HTR-8/SVneo (cell line): ENCODE measurements around the gene ARHGAP18.
"Not testable (repeated sequence)": the region's sequence is repeated elsewhere in the genome, so short reads cannot be mapped to it uniquely, and the experiment has no call there.

Experiments used
- DNase-seq: peaks from one replicate; pipeline ENCODE4 v3.0.0; 2011; ENCODE audit warnings: low spot score, mixed read lengths; ENCODE audit not compliant: insufficient read length
- FAIRE-seq: peaks from 2 replicates; lab custom pipeline; 2011; peaks lifted over from hg19 to GRCh38; lab: Jason Lieb, UNC

The ARHGAP18 gene

DNA sequence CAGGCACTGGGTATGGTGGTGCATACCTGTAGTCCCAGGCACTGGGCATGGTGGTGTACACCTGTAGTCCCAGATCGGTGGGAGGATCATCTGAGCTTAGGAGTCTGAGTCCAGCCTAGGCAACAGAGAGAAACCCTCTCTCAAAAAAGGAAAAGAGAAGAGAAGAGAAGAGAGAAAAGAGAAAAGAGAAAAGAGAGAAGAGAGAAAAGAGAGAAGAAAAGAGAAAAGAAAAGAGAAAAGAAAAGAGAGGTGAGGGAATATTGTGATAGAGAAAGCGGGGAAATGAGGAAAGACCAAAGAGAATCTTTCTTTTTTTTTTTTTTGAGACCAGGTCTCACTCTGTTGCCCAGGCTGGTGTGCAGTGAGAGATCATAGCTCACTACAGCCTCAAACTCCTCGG is 108.7 kb downstream of the ARHGAP18 start:
- DNase-seq, result no peak
- no peak for FAIRE-seq

DNA sequence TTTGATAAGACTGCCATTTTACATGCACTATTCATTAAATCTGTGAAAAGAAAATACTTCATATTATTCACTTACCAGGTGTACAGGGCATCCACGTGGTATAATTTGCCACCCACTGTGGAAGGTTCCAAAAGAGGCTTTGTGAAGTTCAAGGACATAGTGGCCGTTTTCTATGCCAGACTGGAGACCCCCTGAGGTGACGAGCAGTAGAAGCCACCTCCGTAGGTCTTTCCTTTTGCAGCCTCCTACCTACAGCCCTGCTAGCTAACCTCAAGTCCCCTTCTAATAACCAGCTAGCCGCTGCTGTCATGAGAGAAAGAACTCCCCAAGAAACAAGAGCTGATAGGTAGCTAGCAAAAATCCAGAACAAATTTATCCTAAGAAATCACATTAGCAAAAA is 110.5 kb downstream of the ARHGAP18 start:
- FAIRE-seq (no peak), DNase-seq (no peak)

DNA sequence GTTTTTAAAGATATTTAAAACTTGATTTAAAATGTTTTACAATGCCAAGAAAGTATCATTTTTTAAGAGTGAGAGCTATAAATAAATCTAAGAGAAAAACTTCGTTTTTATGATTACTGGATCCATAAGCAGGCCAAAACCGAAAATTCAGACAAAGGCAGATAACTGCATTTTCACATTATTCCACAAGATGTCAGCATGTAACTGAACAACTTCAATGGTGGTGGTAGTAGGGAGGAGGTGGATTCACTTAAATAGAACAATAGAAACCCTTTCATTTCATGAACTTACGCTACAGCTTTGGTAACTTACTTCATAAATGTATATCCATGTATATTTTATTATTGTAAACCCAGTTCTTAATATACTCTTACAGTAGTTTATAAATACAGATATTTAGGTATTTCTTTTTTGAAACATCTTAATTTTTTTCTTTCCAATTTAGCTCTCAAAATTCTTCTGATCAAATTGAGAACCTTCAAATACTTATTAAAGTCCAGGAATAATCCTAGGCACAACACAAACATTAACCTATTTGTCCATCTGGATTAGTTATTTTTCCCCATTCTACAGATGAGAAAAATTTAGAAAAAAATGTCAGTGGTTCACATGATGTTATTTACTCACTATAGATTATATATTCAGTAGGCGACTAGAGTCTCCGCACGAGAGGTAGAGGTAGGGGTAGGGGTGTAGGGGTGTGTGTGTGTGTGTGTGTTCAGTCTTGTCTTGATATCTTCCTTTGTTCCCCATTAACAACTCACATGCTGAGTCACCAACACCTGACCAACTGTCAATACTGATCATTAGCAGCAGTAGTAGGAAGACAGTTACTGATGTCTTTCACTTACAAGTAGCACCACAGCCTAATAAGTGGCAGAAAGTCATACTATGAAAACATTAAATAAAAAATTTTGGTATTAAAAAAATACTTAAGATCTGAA is 111.5 kb downstream of the ARHGAP18 start:
- no peak for FAIRE-seq
- DNase-seq, result peak; percentile 68

DNA sequence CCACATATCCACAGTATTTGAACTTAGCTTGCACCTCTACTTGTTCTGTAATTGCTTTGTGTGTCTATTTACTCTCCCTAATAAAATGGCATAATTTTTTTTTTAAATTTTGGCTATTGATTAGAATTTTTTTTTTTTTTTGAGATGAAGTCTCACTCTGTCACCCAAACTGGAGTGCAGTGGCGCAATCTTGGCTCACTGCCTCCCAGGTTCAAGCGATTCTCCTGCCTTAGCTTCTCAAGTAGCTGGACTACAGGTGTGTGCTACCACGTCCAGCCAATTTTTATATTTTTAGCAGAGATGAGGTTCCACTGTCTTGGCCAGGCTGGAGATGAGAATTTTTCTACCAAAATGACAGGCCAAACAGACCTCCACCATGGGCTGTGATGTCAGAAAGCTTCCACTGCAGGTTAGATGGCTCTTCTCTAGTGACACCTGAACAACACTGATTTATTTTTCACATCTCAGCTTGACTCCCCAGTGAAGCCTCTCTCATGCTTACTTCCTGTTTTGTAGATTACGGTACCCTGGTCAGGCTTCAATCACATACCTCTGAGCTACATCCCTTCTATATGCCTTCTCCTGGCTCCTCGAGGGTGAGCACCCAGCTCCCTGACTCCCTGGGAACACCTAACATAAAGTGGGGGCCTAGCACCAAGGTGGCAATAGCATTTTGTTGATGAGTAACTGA is 112.8 kb downstream of the ARHGAP18 start:
- FAIRE-seq, result no peak

DNA sequence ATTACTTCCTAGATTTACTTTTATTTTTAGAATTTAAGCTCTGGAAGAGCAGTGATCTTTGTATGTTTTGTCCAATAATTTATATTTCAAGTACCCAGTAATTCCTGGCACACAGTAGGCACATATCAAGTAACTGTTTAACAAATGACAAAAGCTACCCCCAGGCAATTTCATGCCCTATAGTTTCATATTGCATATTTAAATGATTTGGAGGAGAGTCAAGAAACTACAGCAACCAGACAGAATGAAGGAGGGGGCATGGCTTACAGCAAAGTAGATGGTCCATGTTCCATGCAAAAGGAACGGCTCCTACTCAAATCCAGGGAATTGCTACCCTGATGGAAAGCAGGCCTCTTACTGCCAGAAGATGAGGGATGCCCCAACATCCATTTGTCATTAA is 113.5 kb downstream of the ARHGAP18 start:
- DNase-seq, result no peak
- FAIRE-seq, result no peak

More for the DNA sequence above, 112.8 kb downstream of the ARHGAP18 start:
- DNase-seq, result no peak

DNA sequence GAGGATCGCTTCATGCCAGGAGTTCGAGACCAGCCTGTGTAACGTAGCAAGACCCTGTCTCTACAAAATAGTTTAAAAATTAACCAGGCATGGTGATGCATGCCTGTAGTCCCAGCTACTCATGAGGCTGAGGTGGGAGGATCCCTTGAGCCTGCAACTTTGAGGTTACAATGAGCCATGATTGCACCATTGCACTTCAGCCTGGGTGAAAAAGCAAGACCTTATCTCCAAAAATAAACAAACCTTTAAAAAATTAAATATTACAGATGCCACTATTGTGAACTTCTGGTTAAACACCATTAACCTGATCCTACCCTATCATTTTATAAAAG is 116.8 kb downstream of the ARHGAP18 start:
- DNase-seq, result no peak
- no peak for FAIRE-seq

DNA sequence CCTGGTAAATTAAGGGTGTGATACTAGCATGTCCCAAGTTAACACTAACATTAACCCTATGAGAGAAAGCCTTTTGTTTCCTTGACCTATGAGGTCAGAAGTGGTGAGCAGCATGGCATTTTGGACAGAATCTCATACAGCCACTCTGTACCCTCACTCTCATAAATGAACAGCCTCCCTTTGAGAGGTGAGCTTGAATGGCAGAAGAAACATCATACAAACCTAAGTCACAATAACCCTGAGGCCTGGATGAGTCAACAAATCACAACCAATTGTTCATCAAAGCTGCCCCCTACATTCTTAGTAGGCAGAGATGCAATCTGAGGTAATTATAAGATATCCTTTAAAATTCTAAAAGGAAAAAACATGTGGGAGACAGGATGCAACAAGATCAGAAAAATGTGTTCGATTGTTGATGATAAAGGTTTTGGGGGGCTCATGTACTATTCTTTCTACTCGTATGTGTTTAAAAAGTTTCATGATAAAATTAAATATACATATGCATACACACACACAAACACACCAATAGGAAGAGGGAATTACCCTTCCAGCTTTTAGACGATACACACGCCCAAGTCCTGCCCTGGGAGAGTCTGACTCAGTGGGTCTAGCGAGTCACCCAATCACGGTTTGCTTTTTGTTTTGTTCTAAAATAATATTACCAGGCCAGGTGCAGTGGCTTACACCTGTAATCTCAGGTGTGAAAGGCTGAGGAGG is 117.3 kb downstream of the ARHGAP18 start:
- FAIRE-seq (no peak), DNase-seq (no peak)

DNA sequence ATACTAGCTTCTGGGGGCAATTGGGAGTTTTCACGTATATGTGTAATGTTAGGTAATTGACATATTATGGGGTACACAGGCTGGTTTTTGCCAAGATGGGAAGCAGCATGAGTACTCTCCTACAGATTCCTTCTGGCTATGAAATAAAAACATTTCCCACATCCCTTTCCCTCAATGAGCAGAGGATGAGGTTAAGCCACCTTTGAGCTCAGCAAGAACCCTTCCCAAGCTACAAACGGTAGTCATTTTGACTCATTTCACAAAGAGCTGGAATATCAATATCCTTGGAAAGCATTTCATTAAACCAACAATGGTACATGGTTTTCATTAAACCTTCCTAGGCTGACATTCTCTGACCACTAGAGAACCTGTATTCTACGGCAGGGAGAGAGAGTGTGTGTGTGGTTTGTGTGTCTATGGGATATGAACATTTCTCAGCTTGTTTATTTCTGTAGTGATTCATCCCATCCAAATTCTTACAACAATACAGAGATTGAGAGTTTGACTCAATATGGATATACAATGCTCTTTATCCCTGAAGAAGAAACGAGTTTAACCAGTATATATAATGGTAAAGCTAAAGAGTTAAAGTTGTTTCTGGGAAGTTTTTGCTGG is 119.5 kb downstream of the ARHGAP18 start:
- FAIRE-seq, result no peak

DNA sequence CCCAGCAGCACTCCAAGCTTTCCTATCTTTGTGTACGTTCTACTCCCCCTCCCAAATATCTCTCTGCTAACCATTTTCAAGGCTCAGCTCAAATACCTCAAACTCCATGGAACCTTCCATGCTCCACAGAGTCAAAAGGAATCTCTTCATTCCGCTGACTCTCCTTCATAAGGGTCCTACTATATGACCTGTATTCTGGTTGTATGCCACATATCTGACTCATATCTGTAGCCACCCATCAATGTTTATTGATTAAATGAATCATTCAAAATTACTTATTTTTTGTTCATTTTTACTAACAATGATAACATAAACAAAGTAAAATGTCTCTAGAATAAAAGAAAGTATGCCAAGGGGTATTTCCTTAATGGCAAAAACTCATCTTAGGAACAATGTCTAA is 123.2 kb downstream of the ARHGAP18 start:
- no peak for FAIRE-seq

More for the DNA sequence above, 119.5 kb downstream of the ARHGAP18 start:
- DNase-seq, result no peak

DNA sequence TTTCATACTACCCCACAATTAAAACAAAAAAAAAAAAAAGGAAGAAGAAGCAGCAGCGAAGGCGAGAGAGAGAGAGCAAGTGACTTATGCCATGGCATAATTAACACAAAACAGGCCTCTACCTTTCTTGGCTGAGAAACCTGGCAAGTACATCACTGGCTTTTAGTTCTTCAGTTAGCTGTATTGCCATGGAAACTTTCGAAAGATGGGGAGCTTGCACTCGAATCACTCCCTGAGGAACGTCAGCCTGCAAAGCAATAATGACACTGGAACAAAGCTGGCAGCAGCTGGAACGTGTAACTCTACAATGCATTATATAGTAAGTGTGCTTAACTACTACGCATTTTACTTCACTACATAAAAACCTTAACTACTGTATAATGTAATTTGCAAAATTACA is 126.1 kb downstream of the ARHGAP18 start:
- FAIRE-seq (no peak), DNase-seq (no peak)

More for the DNA sequence above, 123.2 kb downstream of the ARHGAP18 start:
- DNase-seq, result no peak

DNA sequence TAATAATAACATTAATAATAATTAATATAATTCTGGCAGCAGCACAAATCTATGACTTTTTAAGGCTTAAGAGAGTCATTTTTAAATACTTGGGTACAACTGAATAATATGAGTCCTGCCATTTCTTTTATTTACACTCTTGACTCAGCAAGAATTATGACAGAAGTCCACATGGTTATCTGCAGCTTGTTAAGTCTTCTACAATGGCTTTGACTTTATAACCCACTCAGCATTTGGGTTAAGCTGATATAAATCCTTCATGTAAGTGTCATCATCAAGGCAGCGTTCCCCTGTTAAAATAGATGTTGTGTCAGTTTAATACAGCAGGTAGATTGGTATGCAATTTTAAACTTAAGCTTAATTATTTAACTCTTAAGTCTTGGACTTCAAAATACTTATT is 131.7 kb downstream of the ARHGAP18 start:
- FAIRE-seq, result no peak
- no peak for DNase-seq

DNA sequence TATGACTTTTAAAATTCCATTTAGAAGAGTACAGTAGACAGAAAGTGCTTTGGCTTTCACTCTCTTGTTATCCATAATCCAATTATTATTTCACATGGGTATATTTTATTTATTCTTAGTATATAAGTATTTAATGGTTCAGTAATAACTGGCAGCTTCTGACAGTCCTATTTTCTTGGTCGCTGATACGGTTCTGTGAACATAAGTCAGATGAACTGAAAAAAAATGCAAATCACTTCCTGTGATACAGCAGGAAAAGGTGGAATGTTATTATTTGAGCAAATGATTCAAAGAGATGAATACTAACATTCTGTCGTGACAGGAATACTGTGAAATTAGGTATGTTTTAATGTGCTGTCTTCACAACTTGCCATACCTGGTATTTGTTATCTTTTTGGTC is 132.3 kb downstream of the ARHGAP18 start:
- FAIRE-seq (no peak), DNase-seq (no peak)

DNA sequence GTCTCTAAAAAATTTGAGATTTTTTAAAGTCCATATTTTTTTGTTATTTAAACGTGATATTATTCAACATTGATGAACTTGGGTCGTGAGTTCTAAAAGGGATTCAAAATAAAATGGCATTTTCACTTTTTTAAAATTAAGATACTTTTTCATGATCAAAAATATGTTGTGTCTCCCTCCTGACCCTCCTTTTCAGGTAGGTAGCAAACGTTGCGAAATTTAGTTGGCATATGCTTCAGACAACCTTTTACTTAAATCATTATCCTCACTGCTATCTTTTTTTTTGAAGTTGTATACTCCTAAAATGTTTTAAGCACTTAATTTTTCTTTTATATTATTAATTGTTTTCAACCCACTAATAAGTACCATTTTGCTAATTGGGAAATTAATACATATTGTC is 133.5 kb downstream of the ARHGAP18 start:
- FAIRE-seq, result no peak
- no peak for DNase-seq

DNA sequence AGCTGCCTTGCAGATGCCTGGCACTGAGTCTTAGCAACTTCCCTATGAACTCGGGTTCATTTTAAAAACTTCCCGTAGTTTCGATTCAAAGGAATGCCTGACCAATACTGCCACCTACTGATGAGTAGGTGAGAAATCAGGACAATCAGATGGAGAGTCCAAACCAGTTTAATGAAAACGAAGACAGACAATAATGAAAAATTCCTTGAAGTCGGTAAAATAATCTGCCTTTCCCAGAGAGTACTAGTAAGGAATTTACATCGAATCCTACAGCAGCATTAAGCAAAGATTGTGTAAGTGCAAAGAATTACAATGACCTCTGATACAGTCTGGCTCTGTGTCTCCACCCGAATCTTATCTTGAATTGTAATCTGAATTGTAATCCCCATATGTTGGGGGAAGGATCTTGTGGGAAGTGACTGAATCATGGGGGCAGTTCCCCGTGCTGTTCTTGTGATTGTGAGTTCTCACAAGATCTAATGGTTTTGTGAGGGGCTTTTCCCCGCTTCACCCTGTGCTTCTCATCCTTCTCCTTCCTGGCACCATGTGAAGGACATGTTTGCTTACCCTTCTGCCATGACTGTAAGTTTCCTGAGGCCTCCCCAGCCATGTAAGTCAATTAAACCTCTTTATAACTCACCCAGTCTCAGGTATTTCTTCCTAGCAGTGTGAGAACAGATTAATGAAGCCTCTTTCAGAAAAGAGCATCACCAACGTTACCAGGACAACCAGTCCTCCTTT is 134.4 kb downstream of the ARHGAP18 start:
- no peak for FAIRE-seq
- DNase-seq, result peak; percentile 60

DNA sequence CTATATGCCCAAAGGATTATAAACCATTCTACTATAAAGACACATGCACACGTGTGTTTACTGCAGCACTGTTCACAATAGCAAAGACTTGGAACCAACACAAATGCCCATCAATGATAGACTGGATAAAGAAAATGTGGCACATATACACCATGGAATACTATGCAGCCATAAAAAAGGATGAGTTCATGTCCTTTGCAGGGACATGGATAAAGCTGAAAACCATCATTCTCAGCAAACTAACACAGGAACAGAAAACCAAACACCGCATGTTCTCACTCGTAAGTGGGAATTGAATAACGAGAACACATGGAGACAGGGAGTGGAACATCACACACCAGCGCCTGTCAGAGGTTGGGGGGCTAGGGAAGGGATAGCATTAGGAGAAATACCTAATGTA is 135.4 kb downstream of the ARHGAP18 start:
- not testable (repeated sequence) for FAIRE-seq, DNase-seq

DNA sequence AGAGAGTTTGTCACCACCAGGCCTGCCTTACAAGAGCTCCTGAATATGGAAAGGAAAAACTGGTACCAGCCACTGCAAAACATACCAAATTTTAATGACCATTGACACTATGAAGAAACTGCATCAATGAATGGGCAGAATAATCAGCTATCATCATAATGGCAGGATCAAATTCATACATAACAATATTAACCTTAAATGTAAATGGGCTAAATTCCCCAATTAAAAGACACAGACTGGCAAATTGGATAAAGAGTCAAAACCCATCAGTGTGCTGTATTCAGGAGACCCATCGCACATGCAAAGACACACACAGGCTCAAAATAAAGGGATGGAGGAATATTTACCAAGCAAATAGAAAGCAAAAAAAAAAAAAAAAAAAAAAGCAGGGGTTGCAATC is 139.0 kb downstream of the ARHGAP18 start:
- not testable (repeated sequence) for FAIRE-seq, DNase-seq

DNA sequence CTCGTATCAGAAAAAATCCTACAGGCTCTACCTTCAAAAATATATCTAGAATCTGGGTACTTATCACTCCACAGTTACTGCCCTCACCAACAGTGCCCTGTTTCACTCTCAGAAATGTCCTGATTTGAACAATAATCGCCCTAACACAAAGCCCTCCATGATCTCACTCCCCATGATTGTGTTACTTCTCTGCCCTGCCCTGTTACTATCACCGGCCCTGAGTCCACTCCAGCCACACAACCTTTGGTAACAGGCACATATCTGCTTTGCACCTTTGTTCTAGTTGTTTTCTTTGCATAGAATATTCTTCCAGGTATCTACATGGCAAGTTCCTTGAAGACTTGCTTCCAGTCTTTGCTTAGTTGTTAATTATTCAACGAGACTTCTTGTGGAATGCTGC is 142.0 kb downstream of the ARHGAP18 start:
- FAIRE-seq (no peak), DNase-seq (no peak)

DNA sequence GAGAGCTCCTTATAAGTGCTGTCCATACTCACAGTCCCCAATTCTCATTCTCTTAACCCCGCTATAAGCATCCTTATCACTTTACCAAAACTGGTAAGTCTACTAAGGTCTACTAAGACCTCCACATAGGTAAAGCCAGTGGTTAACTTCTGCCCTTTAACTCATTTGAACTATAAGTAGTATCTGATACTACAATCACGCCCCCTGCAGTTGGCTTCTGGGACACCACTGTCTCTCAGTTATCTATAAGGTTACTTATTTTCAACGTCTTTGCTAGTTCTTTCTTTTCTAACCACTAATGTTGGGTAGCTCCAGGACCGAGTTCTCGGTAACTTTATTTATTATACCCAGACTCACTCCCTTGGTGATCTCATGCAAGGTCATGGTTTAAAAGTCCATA is 142.6 kb downstream of the ARHGAP18 start:
- DNase-seq (no peak), FAIRE-seq (no peak)

DNA sequence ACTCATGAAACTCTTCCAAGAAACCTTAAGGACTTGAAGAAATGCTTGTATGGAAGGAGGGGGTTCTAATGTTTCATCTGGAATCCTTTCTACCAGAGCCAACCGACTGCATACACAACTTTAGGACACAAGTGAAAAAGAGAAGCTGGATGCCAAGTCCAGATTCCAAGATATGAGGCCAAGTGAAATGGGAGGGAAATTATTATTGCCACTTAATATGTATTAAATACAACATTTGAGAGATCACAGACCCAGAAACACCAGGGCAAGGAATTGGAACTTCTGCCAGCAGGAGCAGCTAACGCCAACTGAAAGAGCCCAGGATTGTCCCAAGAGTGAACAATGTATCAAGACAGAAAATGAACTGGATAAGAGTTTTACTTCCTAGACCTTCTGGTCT is 144.2 kb downstream of the ARHGAP18 start:
- FAIRE-seq (no peak), DNase-seq (no peak)

DNA sequence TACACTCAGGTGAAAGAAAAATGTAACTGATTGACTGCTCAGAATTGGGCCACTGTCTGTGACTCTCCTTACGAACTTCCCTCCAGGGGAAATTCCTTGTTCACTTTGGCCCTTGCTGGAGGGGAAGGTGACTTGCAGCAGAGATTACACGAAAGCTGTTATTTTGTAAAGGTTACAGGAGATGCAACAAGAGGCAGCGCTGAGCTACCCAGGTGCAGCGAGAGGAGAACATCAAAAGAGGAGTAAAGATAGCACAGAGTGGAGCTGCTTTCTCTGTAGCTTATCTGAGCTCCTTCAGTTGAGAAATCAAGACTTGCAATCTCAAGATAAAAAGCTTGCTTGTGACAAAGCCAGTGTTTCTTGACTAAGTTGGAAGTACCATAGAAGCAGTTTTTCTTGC is 144.6 kb downstream of the ARHGAP18 start:
- FAIRE-seq (no peak), DNase-seq (no peak)
